ENCODE data around the gene MZF1. TPM values are rescaled to one million over a fixed set of nuclear protein-coding genes. Genes with fewer than 3 reads are reported as not detected.

MZF1 gene
- total and polyA plus RNA-seq, 9 of the 15 experiments (the other 6 are each of a cell fraction or from before 2014, with no cell fraction given): 0.31 to 29.3 (median 11.5) TPM

DNA sequence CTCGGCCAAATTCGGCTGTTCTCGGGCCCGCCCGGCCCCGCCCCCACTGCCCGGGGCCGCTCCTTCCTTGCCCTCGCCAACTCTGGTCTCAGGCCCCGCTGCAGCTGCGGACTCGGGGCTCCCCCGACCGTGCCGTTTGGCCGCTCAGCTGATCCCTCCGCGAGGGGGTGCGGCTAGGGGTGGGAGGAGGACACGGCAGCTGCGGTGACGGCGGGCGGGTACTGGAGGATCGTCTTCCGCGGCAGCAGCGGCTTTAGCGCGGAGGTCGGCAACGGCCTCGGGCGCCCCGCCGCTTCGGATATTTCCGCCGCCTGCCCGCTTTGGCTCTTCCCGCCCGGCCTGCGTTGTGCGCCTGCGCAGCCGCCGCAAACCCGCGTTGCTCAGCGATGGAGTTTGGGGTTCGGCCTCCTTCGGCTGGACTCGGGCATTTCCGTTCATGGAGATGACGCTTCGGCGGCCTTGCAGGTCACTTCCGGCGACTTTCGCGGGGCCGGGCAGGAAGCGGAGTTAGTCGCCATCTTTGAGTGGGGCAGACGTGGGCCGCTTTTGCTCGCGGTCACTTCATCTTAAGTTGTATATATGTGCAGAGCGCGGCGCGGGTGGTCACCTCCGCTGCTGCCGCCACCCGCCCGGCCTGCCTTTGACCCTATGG, 14.4 kb downstream of the MZF1 start (continued):
- TF ChIP-seq, protein P1, sequence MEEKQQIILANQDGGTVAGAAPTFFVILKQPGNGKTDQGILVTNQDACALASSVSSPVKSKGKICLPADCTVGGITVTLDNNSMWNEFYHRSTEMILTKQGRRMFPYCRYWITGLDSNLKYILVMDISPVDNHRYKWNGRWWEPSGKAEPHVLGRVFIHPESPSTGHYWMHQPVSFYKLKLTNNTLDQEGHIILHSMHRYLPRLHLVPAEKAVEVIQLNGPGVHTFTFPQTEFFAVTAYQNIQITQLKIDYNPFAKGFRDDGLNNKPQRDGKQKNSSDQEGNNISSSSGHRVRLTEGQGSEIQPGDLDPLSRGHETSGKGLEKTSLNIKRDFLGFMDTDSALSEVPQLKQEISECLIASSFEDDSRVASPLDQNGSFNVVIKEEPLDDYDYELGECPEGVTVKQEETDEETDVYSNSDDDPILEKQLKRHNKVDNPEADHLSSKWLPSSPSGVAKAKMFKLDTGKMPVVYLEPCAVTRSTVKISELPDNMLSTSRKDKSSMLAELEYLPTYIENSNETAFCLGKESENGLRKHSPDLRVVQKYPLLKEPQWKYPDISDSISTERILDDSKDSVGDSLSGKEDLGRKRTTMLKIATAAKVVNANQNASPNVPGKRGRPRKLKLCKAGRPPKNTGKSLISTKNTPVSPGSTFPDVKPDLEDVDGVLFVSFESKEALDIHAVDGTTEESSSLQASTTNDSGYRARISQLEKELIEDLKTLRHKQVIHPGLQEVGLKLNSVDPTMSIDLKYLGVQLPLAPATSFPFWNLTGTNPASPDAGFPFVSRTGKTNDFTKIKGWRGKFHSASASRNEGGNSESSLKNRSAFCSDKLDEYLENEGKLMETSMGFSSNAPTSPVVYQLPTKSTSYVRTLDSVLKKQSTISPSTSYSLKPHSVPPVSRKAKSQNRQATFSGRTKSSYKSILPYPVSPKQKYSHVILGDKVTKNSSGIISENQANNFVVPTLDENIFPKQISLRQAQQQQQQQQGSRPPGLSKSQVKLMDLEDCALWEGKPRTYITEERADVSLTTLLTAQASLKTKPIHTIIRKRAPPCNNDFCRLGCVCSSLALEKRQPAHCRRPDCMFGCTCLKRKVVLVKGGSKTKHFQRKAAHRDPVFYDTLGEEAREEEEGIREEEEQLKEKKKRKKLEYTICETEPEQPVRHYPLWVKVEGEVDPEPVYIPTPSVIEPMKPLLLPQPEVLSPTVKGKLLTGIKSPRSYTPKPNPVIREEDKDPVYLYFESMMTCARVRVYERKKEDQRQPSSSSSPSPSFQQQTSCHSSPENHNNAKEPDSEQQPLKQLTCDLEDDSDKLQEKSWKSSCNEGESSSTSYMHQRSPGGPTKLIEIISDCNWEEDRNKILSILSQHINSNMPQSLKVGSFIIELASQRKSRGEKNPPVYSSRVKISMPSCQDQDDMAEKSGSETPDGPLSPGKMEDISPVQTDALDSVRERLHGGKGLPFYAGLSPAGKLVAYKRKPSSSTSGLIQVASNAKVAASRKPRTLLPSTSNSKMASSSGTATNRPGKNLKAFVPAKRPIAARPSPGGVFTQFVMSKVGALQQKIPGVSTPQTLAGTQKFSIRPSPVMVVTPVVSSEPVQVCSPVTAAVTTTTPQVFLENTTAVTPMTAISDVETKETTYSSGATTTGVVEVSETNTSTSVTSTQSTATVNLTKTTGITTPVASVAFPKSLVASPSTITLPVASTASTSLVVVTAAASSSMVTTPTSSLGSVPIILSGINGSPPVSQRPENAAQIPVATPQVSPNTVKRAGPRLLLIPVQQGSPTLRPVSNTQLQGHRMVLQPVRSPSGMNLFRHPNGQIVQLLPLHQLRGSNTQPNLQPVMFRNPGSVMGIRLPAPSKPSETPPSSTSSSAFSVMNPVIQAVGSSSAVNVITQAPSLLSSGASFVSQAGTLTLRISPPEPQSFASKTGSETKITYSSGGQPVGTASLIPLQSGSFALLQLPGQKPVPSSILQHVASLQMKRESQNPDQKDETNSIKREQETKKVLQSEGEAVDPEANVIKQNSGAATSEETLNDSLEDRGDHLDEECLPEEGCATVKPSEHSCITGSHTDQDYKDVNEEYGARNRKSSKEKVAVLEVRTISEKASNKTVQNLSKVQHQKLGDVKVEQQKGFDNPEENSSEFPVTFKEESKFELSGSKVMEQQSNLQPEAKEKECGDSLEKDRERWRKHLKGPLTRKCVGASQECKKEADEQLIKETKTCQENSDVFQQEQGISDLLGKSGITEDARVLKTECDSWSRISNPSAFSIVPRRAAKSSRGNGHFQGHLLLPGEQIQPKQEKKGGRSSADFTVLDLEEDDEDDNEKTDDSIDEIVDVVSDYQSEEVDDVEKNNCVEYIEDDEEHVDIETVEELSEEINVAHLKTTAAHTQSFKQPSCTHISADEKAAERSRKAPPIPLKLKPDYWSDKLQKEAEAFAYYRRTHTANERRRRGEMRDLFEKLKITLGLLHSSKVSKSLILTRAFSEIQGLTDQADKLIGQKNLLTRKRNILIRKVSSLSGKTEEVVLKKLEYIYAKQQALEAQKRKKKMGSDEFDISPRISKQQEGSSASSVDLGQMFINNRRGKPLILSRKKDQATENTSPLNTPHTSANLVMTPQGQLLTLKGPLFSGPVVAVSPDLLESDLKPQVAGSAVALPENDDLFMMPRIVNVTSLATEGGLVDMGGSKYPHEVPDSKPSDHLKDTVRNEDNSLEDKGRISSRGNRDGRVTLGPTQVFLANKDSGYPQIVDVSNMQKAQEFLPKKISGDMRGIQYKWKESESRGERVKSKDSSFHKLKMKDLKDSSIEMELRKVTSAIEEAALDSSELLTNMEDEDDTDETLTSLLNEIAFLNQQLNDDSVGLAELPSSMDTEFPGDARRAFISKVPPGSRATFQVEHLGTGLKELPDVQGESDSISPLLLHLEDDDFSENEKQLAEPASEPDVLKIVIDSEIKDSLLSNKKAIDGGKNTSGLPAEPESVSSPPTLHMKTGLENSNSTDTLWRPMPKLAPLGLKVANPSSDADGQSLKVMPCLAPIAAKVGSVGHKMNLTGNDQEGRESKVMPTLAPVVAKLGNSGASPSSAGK (IDR thresholded peaks at IDR 0.05): no peak
- peak; percentile 43 for TF ChIP-seq MBD2 (IDR thresholded peaks at IDR 0.05; ENCODE audit: borderline replicate concordance, low read depth)
- TF ChIP-seq BRD4 (IDR thresholded peaks at IDR 0.05): no peak
- TF ChIP-seq, protein P2, sequence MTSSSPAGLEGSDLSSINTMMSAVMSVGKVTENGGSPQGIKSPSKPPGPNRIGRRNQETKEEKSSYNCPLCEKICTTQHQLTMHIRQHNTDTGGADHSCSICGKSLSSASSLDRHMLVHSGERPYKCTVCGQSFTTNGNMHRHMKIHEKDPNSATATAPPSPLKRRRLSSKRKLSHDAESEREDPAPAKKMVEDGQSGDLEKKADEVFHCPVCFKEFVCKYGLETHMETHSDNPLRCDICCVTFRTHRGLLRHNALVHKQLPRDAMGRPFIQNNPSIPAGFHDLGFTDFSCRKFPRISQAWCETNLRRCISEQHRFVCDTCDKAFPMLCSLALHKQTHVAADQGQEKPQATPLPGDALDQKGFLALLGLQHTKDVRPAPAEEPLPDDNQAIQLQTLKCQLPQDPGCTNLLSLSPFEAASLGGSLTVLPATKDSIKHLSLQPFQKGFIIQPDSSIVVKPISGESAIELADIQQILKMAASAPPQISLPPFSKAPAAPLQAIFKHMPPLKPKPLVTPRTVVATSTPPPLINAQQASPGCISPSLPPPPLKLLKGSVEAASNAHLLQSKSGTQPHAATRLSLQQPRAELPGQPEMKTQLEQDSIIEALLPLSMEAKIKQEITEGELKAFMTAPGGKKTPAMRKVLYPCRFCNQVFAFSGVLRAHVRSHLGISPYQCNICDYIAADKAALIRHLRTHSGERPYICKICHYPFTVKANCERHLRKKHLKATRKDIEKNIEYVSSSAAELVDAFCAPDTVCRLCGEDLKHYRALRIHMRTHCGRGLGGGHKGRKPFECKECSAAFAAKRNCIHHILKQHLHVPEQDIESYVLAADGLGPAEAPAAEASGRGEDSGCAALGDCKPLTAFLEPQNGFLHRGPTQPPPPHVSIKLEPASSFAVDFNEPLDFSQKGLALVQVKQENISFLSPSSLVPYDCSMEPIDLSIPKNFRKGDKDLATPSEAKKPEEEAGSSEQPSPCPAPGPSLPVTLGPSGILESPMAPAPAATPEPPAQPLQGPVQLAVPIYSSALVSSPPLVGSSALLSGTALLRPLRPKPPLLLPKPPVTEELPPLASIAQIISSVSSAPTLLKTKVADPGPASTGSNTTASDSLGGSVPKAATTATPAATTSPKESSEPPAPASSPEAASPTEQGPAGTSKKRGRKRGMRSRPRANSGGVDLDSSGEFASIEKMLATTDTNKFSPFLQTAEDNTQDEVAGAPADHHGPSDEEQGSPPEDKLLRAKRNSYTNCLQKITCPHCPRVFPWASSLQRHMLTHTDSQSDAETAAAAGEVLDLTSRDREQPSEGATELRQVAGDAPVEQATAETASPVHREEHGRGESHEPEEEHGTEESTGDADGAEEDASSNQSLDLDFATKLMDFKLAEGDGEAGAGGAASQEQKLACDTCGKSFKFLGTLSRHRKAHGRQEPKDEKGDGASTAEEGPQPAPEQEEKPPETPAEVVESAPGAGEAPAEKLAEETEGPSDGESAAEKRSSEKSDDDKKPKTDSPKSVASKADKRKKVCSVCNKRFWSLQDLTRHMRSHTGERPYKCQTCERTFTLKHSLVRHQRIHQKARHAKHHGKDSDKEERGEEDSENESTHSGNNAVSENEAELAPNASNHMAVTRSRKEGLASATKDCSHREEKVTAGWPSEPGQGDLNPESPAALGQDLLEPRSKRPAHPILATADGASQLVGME (CRISPR knock-in tag; IDR thresholded peaks at IDR 0.05): peak; percentile 60; the same call in 1 of the 2 replicates
- TF ChIP-seq NFE2L1 (tag; IDR thresholded peaks at IDR 0.05; ENCODE audit: borderline replicate concordance, low read depth): no peak
- peak; percentile 56 for TF ChIP-seq U2AF1 (optimal IDR thresholded peaks at IDR 0.05; ENCODE audit: low read depth, low read length)
- no peak for TF ChIP-seq ARHGAP35 (IDR thresholded peaks at IDR 0.05; ENCODE audit: partially characterized antibody)

All from K562 (cell line).